Retinal pigment epithelial cell (primary cell): ENCODE measurements around the gene ANKS3.

Source experiments
- DNase-seq: peaks from one replicate; pipeline ENCODE4 v3.0.0-alpha.2; 2010; ENCODE audit warnings: low read depth
- H3K4me3 ChIP-seq: 2 replicates; pipeline ENCODE4 v1.5.1; 2011; ENCODE audit warnings: mild to moderate bottlenecking, low read length, control low read depth, moderate library complexity
- TF ChIP-seq, protein P1 (sequence below): conservative IDR thresholded peaks from 2 replicates; pipeline ENCODE4 v1.5.1; 2011; ENCODE audit warnings: low read depth, low read length, control low read depth, inconsistent platforms

Gene ANKS3

DNA sequence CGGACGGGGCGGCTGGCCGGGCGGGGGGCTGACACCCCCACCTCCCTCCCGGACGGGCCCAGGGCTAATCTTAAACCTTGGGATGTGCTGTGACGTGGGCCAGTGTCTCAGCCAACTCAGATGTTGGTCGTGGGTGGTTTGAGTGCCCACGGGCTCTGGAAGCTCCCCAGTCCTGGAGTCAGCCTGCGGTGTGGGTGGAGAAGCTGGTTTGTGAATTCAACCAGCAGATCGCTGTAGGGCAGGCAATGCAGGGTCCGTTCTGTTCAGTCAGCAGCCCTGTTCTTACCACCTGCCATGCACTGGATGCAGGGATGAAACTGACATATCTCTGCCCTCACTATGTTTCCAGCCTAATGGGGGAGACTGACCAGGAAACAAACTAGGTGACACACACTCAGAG, 40.9 kb upstream of the ANKS3 start:
- no peak for DNase-seq
- TF ChIP-seq, protein P1, sequence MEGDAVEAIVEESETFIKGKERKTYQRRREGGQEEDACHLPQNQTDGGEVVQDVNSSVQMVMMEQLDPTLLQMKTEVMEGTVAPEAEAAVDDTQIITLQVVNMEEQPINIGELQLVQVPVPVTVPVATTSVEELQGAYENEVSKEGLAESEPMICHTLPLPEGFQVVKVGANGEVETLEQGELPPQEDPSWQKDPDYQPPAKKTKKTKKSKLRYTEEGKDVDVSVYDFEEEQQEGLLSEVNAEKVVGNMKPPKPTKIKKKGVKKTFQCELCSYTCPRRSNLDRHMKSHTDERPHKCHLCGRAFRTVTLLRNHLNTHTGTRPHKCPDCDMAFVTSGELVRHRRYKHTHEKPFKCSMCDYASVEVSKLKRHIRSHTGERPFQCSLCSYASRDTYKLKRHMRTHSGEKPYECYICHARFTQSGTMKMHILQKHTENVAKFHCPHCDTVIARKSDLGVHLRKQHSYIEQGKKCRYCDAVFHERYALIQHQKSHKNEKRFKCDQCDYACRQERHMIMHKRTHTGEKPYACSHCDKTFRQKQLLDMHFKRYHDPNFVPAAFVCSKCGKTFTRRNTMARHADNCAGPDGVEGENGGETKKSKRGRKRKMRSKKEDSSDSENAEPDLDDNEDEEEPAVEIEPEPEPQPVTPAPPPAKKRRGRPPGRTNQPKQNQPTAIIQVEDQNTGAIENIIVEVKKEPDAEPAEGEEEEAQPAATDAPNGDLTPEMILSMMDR: no peak
- no peak overlapping the region for H3K4me3 ChIP-seq

DNA sequence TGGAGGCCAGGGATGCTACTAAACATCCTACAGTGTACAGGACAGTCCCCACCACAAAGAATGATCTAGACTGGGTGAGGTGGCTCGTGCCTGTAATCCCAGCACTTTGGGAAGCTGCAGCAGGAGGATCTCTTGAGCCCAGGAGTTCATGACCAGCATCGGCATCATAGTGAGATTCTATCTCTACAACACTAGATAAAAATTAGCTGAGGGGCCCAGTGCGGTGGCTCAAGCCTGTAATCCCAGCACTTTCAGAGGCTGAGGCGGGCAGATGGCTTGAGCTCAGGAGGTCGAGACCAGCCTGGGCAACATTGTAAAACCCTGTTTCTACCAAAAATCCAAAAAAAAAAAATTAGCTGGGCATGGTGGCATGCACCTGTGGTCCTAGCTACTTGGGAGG, 38.3 kb upstream of the ANKS3 start:
- no peak for DNase-seq
- TF ChIP-seq, protein P1: no peak
- no peak overlapping the region for H3K4me3 ChIP-seq

DNA sequence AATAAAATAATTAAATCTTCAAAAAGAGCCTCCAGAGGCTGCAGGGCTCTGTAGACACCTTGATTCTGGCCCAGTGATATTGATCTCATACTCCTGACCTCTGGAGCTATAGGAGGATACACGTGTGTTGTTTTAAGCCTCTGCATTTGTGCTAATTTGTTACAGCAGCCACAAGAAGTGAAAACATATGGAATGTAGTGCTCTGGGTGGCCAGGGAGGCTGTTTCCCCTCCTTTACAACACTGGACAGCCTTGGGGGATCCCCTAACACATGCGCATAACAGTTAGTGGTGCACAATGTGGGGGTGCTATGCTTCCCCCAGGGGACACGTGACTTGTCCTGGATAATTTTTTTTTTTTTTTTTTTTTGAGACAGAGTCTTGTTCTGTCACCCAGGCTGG, 37.6 kb upstream of the ANKS3 start:
- TF ChIP-seq, protein P1: no peak
- H3K4me3 ChIP-seq: no peak overlapping the region
- DNase-seq: no peak

DNA sequence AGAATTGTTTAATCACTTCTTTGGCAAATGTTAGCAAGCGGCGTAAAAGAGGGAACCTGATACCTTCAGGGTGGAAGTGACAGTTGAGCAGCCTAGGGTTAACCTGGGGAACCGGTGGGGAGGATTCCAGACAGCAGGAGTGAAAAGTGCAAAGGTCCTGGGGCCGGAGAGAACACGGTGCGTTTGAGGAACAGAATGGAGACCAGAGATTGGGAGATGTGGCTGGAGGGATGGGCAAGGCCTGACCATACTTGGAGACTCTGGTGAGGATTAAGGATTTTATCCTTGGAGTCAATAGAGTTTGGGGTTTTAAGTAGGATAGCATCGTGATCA, 35.2 kb upstream of the ANKS3 start:
- TF ChIP-seq, protein P1: no peak
- DNase-seq: no peak
- peak overlapping the region; percentile 71 for H3K4me3 ChIP-seq

DNA sequence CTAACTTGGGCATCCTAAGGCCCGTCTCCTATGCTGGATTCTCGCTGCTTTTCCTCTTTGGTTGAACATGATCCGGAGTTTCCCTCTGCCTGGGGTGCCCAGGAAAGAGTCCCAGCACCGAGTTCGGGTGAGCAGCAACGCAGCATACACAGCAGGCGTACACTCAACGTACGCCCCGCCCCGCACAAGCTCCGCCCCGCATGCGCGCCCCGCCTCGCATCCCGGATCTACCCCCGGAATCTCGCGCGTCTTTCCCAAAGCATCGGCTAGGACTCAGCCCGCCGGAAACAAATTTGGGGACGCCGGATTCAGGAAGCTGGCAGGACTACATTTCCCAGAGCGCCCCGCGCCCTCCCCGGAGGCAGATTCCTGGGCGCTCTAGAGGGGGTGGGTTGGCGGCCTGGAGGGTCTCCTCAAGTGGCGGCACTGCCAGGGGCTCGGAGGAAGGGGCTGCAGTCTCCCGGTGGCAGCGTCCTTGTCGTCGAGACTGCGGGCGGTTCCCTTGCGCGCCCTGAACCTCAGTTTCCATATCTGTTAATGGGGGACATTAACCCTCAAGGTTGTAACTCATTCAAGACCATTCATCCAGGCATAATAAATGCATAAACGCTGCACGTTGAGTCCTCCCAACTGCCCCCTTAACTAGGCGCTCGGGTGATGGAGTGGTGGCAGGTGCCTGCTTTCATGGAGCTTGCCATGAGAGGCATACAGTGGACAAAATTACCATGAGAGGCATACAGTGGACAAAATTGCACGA, 34.7 kb upstream of the ANKS3 start:
- H3K4me3 ChIP-seq: peak overlapping the region; percentile 71
- TF ChIP-seq, protein P1: no peak
- peak; percentile 70 for DNase-seq

DNA sequence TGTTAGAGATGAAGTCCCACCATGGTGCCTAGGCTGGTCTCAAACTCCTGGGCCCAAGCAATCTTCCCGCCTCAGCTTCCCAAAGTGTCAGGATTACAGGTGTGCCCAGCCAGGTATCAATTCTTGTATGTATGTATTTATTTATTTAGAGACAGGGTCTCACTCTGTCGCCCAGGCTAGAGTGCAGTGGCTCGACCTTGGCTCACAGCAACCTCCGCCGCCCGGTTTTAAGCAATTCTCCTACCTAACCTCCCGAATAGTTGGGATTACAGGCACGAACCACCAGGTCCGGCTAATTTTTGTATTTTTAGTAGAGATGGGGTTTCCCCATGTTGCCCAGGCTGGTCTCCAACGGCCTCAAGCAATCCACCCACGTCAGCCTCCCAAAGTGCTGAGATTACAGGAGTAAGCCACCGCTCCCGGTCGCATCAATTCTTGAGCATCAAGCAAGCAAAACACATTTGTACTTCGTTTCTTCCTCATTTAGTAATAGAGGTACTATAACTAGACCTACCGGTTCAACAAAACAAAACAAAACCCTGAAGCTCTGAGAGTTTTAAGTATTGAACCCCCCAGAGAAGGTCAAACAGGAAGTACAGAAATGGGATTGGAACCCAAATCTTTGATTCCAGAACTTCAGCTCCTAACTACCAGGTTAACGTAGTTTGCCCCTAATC, 33.9 kb upstream of the ANKS3 start:
- TF ChIP-seq, protein P1: no peak
- peak overlapping the region; percentile 71 for H3K4me3 ChIP-seq
- no peak for DNase-seq
